Right forelimb (tissue), 1 donor: Measurements from ENCODE around the gene TUBA4B.
"Not testable (repeated sequence)": the region's sequence is repeated elsewhere in the genome, so short reads cannot be mapped to it uniquely, and the experiment has no call there.

Experiments
- DNase-seq: peaks from one replicate; pipeline ENCODE4 v3.0.0-alpha.2; 2018

The TUBA4B gene

GRCh38 chr2:219248845-219249202 is 4.2 kb upstream of the TUBA4B start:
- no peak for DNase-seq

GRCh38 chr2:219249203-219249980 is 3.7 kb upstream of the TUBA4B start:
- DNase-seq: peak; percentile 63

- DNase-seq: no peak
Measured at GRCh38 chr2:219250049-219250781, 2.8 kb upstream of the TUBA4B start.

GRCh38 chr2:219251656-219252055 is 1.4 kb upstream of the TUBA4B start:
- no peak for DNase-seq

- no peak for DNase-seq
Measured at GRCh38 chr2:219252084-219252483, 959 bp upstream of the TUBA4B start.

- no peak for DNase-seq
Measured at GRCh38 chr2:219252570-219252899, 508 bp upstream of the TUBA4B start.

GRCh38 chr2:219253753-219254589 is 928 bp downstream of the TUBA4B start, which contains the start of gene TUBA4A:
Gene TUBA4A (minus strand): TSS chr2:219253918. CDS start chr2:219253858, 60 bp downstream.
- DNase-seq: peak; percentile 63

GRCh38 chr2:219254590-219255201 is 1.7 kb downstream of the TUBA4B start:
- DNase-seq: no peak

- not testable (repeated sequence) for DNase-seq
Measured at GRCh38 chr2:219258942-219259341, 5.9 kb downstream of the TUBA4B start.

GRCh38 chr2:219261024-219261855 is 8.2 kb downstream of the TUBA4B start:
- no peak for DNase-seq

- no peak for DNase-seq
Measured at GRCh38 chr2:219266232-219266631, 13.2 kb downstream of the TUBA4B start.

- no peak for DNase-seq
Measured at GRCh38 chr2:219266886-219267285, 13.8 kb downstream of the TUBA4B start.

- no peak for DNase-seq
Measured at GRCh38 chr2:219268294-219268693, 15.3 kb downstream of the TUBA4B start.

GRCh38 chr2:219269362-219270054 is 16.5 kb downstream of the TUBA4B start:
- DNase-seq: no peak

- no peak for DNase-seq
Measured at GRCh38 chr2:219270055-219270372, 17.0 kb downstream of the TUBA4B start.

- DNase-seq: no peak
Measured at GRCh38 chr2:219271021-219271420, 18.0 kb downstream of the TUBA4B start.

GRCh38 chr2:219272356-219272755 is 19.3 kb downstream of the TUBA4B start:
- DNase-seq: no peak

GRCh38 chr2:219272995-219273394 is 20.0 kb downstream of the TUBA4B start:
- DNase-seq: no peak

- DNase-seq: no peak
Measured at GRCh38 chr2:219273937-219274336, 20.9 kb downstream of the TUBA4B start.

GRCh38 chr2:219274361-219274921 is 21.4 kb downstream of the TUBA4B start:
- DNase-seq: no peak
